K562 (cell line): Measurements from ENCODE around the gene TMEM107. TPM values are rescaled to one million over a fixed set of nuclear protein-coding genes. Genes with fewer than 3 reads are reported as not detected.

Experiments used
- ADNP ChIP-seq: fragments of 200-800 bp; sonication (Bioruptor generic); IDR thresholded peaks from 2 replicates; pipeline ENCODE4 v1.6.1; 2016; ENCODE audit warnings: missing genetic modification characterization, missing compliant biosample characterization
- ATF7 ChIP-seq: fragments of 450-650 bp; IDR thresholded peaks from 2 replicates; pipeline ENCODE4 v1.7.1; 2014; ENCODE audit warnings: mild to moderate bottlenecking, moderate library complexity
- CAMTA2 ChIP-seq: fragments of 250-450 bp; sonication (Bioruptor Pico); conservative IDR thresholded peaks from 2 replicates; pipeline ENCODE4 v1.5.1; 2022
- GABPA ChIP-seq: fragments of 200-800 bp; sonication (Bioruptor generic); conservative IDR thresholded peaks from 2 replicates; pipeline ENCODE4 v1.6.1; 2016; ENCODE audit warnings: low read depth, missing genetic modification characterization, missing compliant biosample characterization
- MCM2 ChIP-seq: fragments of 450-650 bp; IDR thresholded peaks from 2 replicates; pipeline ENCODE4 v1.6.1; 2017; ENCODE audit warnings: low read depth, mild to moderate bottlenecking
- NCOA4 ChIP-seq: fragments of 450-650 bp; IDR thresholded peaks from 2 replicates; pipeline ENCODE4 v1.6.1; 2018; ENCODE audit warnings: mild to moderate bottlenecking; ENCODE audit not compliant: partially characterized antibody
- NR2F6 ChIP-seq: fragments of 450-650 bp; formaldehyde crosslinking; IDR thresholded peaks from 2 replicates; pipeline ENCODE4 v1.4.0; 2020; ENCODE audit warnings: mild to moderate bottlenecking
- PCBP2 ChIP-seq: fragments of 200-400 bp; formaldehyde crosslinking; IDR thresholded peaks from 2 replicates; pipeline ENCODE4 v1.6.1; 2018; ENCODE audit warnings: low read length, low read depth, mild to moderate bottlenecking, moderate library complexity; ENCODE audit not compliant: poor library complexity, severe bottlenecking
- SLC30A9 ChIP-seq: fragments of 250-450 bp; sonication (Bioruptor Pico); IDR thresholded peaks from 2 replicates; pipeline ENCODE4 v1.8.0; 2022; ENCODE audit warnings: mild to moderate bottlenecking, moderate library complexity
- SMC3 ChIP-seq: conservative IDR thresholded peaks from 2 replicates; pipeline ENCODE4 v1.6.1; 2011; ENCODE audit warnings: low read depth, low read length, improper control_type of control experiment; ENCODE audit not compliant: insufficient read depth
- SRSF9 ChIP-seq: fragments of 200-400 bp; formaldehyde crosslinking; IDR thresholded peaks from 2 replicates; pipeline ENCODE4 v1.6.1; 2017; ENCODE audit warnings: low read depth, low read length, borderline replicate concordance
- TAF1 ChIP-seq: IDR thresholded peaks from 2 replicates; pipeline ENCODE4 v1.6.1; 2011; ENCODE audit warnings: mild to moderate bottlenecking, low read length, moderate library complexity; ENCODE audit not compliant: insufficient read depth, control insufficient read depth, severe bottlenecking; ENCODE audit errors: extremely low read depth
- TCF7L2 ChIP-seq: fragments of 150-350 bp; IDR thresholded peaks from 2 replicates; pipeline ENCODE4 v1.6.1; 2016; ENCODE audit warnings: low read depth, mild to moderate bottlenecking, low read length, moderate library complexity
- ZEB2 ChIP-seq: fragments of 450-650 bp; IDR thresholded peaks from 2 replicates; pipeline ENCODE4 v1.6.1; 2016
- ZNF184 ChIP-seq: sonication (generic); formaldehyde crosslinking; IDR thresholded peaks from 2 replicates; pipeline ENCODE4 v1.5.0; 2020; ENCODE audit warnings: missing genetic modification reagents
- ZNF347 ChIP-seq: fragments of 450-650 bp; formaldehyde crosslinking; IDR thresholded peaks from 2 replicates; pipeline ENCODE4 v1.4.0; 2020; ENCODE audit warnings: low read depth, mild to moderate bottlenecking, moderate library complexity
- ZNF695 ChIP-seq: fragments of 450-650 bp; formaldehyde crosslinking; IDR thresholded peaks from 2 replicates; pipeline ENCODE4 v1.4.0; 2020; ENCODE audit warnings: mild to moderate bottlenecking, moderate library complexity
- ZNF696 ChIP-seq: fragments of 250-450 bp; sonication (Bioruptor Pico); conservative IDR thresholded peaks from 2 replicates; pipeline ENCODE4 v1.4.0; 2020; ENCODE audit warnings: mild to moderate bottlenecking, moderate library complexity
- ZNF766 ChIP-seq: fragments of 200-800 bp; sonication (Bioruptor generic); conservative IDR thresholded peaks from 2 replicates; pipeline ENCODE4 v1.6.1; 2016; ENCODE audit warnings: missing genetic modification characterization, missing compliant biosample characterization
- ZNF778 ChIP-seq: fragments of 450-650 bp; formaldehyde crosslinking; IDR thresholded peaks from 2 replicates; pipeline ENCODE4 v1.4.0; 2020; ENCODE audit warnings: mild to moderate bottlenecking, moderate library complexity
- polyA plus RNA-seq, 8 experiments: library from polyadenylated mRNA; depleted of rRNA in 4 of 8; stranded (reverse) in 5 of 8; unstranded in 3 of 8; fragments of >200 nt; fragmentation: Nextera tagmentation in 2 of 8; fragmentation: Illumina TruSeq in 1 of 8; extraction: Ambion mirVana in 2 of 8; extraction: Trizol in 1 of 8; gene quantifications; 2 replicates each; pipeline versions ENCODE4 v1.2.1 to v1.2.3, GENCODE V29; 2011 to 2014; ENCODE audit warnings: inconsistent platforms in 1 of 8, missing spikeins in 1 of 8
- total RNA-seq, 7 experiments: library from RNA; depleted of rRNA in 6 of 7; stranded (reverse); fragments of >200 nt in 6 of 7; fragmentation: Illumina TruSeq in 2 of 7; extraction: Trizol in 2 of 7; gene quantifications; 2 replicates each; pipeline versions ENCODE4 v1.2.1 to v1.2.3, GENCODE V29; 2011 to 2021; ENCODE audit warnings: low replicate concordance in 1 of 7
- TF ChIP-seq, protein P1 (sequence below), 2 experiments: IDR thresholded peaks; 2 replicates each; pipeline ENCODE4 v1.6.1; 2012; ENCODE audit warnings: improper control_type of control experiment in 2 of 2, low read depth in 2 of 2, low read length in 2 of 2, borderline replicate concordance in 1 of 2
- TF ChIP-seq, protein P2 (sequence below), 2 experiments: fragments of 450-650 bp in 1 of 2; sonication (generic) in 1 of 2; formaldehyde crosslinking in 1 of 2; IDR thresholded peaks in 1 of 2; conservative IDR thresholded peaks in 1 of 2; 2 replicates each; pipeline versions ENCODE4 v1.6.1 to v1.8.1; 2016 to 2023; ENCODE audit warnings: mild to moderate bottlenecking in 2 of 2, moderate library complexity in 2 of 2, inconsistent platforms in 1 of 2, missing genetic modification reagents in 1 of 2
- TF ChIP-seq, protein P3 (sequence below): sonication (generic); formaldehyde crosslinking; IDR thresholded peaks from 2 replicates; pipeline ENCODE4 v1.8.0; 2022; ENCODE audit warnings: missing genetic modification reagents, mild to moderate bottlenecking, moderate library complexity, borderline replicate concordance
- TF ChIP-seq, protein P4 (sequence below): fragments of 250-450 bp; sonication (Bioruptor Pico); IDR thresholded peaks from 2 replicates; pipeline ENCODE4 v1.5.0; 2020; ENCODE audit warnings: mild to moderate bottlenecking

Gene TMEM107
- total and polyA plus RNA-seq, 9 of the 15 experiments (the other 6 are each of a cell fraction or from before 2014, with no cell fraction given), result 7.1 to 26.2 (median 16.9) TPM

DNA sequence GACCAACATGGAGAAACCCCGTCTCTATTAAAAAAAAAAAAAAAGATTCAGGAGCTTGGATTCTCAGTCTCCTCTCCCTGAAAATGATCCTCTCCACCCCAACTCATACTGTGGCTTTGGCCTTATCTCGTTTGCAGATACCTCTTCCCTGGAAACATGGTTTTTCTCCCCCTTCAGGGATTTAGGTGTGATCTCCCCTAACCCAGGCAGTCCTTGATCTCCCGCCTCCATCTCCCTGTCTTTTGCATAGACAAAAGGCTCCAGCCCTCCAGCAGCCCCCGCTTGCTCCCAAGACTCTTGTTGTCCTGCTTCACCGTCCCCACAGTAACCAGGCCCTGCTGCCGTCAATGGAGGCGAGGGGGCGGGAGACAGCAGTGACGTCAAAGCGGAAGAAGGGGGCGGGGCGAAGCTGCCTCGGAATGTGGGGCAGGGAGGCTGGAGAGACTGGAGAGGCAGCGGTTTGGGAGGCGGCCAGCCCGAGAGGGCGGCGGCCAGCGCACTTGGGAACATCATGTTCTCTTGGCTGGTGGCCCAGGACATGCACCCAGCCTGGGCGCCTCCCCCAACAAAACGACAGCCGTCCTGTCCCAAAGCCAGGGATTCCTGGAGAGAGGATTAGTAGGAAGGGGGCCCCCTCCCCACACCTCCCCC is 22.1 kb downstream of the TMEM107 start (continued):
- TF ChIP-seq, protein P1, sequence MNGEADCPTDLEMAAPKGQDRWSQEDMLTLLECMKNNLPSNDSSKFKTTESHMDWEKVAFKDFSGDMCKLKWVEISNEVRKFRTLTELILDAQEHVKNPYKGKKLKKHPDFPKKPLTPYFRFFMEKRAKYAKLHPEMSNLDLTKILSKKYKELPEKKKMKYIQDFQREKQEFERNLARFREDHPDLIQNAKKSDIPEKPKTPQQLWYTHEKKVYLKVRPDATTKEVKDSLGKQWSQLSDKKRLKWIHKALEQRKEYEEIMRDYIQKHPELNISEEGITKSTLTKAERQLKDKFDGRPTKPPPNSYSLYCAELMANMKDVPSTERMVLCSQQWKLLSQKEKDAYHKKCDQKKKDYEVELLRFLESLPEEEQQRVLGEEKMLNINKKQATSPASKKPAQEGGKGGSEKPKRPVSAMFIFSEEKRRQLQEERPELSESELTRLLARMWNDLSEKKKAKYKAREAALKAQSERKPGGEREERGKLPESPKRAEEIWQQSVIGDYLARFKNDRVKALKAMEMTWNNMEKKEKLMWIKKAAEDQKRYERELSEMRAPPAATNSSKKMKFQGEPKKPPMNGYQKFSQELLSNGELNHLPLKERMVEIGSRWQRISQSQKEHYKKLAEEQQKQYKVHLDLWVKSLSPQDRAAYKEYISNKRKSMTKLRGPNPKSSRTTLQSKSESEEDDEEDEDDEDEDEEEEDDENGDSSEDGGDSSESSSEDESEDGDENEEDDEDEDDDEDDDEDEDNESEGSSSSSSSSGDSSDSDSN (IDR thresholded peaks at IDR 0.05; ENCODE audit: borderline replicate concordance in 1 of 2, low read depth in 2 of 2, low read length in 2 of 2), result 0 out of 4 replicates have a peak, but pooled peaks of 1 of the 2 experiments have one; percentile 57
- TF ChIP-seq TCF7L2, result no peak
- TF ChIP-seq ADNP (tag), result peak; percentile 79
- no peak for TF ChIP-seq ZNF184
- TF ChIP-seq GABPA (tag), result peak; percentile 49
- TF ChIP-seq SLC30A9, result no peak
- no peak for TF ChIP-seq NR2F6 (CRISPR knock-in tag)
- no peak for TF ChIP-seq SRSF9
- peak; percentile 85 for TF ChIP-seq ATF7
- TF ChIP-seq ZNF695, result no peak
- TF ChIP-seq, protein P2, sequence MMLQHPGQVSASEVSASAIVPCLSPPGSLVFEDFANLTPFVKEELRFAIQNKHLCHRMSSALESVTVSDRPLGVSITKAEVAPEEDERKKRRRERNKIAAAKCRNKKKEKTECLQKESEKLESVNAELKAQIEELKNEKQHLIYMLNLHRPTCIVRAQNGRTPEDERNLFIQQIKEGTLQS (IDR thresholded peaks at IDR 0.05), result no peak
- TF ChIP-seq, protein P2 (CRISPR knock-in tag; conservative IDR thresholded peaks at IDR 0.05), result no peak
- peak; percentile 45 for TF ChIP-seq TAF1
- no peak for TF ChIP-seq NCOA4
- TF ChIP-seq ZNF778 (CRISPR knock-in tag), result no peak
- TF ChIP-seq, protein P3, sequence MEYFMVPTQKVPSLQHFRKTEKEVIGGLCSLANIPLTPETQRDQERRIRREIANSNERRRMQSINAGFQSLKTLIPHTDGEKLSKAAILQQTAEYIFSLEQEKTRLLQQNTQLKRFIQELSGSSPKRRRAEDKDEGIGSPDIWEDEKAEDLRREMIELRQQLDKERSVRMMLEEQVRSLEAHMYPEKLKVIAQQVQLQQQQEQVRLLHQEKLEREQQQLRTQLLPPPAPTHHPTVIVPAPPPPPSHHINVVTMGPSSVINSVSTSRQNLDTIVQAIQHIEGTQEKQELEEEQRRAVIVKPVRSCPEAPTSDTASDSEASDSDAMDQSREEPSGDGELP, result peak; percentile 79
- no peak for TF ChIP-seq ZNF766
- TF ChIP-seq, protein P4, sequence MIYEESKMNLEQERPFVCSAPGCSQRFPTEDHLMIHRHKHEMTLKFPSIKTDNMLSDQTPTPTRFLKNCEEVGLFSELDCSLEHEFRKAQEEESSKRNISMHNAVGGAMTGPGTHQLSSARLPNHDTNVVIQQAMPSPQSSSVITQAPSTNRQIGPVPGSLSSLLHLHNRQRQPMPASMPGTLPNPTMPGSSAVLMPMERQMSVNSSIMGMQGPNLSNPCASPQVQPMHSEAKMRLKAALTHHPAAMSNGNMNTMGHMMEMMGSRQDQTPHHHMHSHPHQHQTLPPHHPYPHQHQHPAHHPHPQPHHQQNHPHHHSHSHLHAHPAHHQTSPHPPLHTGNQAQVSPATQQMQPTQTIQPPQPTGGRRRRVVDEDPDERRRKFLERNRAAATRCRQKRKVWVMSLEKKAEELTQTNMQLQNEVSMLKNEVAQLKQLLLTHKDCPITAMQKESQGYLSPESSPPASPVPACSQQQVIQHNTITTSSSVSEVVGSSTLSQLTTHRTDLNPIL (CRISPR knock-in tag), result no peak
- no peak for TF ChIP-seq CAMTA2 (CRISPR knock-in tag)
- TF ChIP-seq MCM2, result no peak
- no peak for TF ChIP-seq SMC3
- TF ChIP-seq PCBP2, result no peak
- TF ChIP-seq ZNF696, result no peak
- no peak for TF ChIP-seq ZEB2
- TF ChIP-seq ZNF347 (CRISPR knock-in tag), result no peak
